ENCODE data around the gene ARMC12. TPM values are rescaled to one million over a fixed set of nuclear protein-coding genes. Genes with fewer than 3 reads are reported as not detected.

Gene ARMC12
- total RNA-seq, 4 donors from 2014 or later: 6.2 TPM; not detected in 3

- intact Hi-C loops (cut with DNase I; ENCODE audit: low total_unique reads) (no loop called here), in situ Hi-C loops (cut with MboI; ENCODE audit: low sequenced_read_pairs in 4 of 4) (no loop called here)
- Histone ChIP-seq H3K36me3 (no peaks in the 10 kb centered on the region), H3K4me3 (no peak overlapping the region), H3K27me3 (no peaks in the 10 kb centered on the region), H3K27ac (peak overlapping the region in 2 of 4 donors; percentile 100), H3K9me3 (no peaks in the 10 kb centered on the region), H3K4me1 (peaks cover 39 to 42% of the 10 kb centered on the region in 2 donors)
- ATAC-seq: no peak
- no peak for DNase-seq
- TF ChIP-seq CTCF (IDR thresholded peaks at IDR 0.05 in 4 of 5, conservative IDR thresholded peaks at IDR 0.05 in 1 of 5) (no peak), POLR2A (IDR thresholded peaks at IDR 0.05) (no peak)
Measured at GRCh38 chr6:35717449-35718374, 19.1 kb upstream of the ARMC12 start.

- ATAC-seq (no peak), DNase-seq (no peak)
- Histone ChIP-seq H3K4me3 (no peak overlapping the region), H3K27ac (peak overlapping the region in 3 of 4 donors; percentile 100), H3K9me3 (no peaks in the 10 kb centered on the region), H3K36me3 (no peaks in the 10 kb centered on the region), H3K4me1 (peaks cover 44 to 48% of the 10 kb centered on the region in 2 donors), H3K27me3 (no peaks in the 10 kb centered on the region)
- TF ChIP-seq CTCF (IDR thresholded peaks at IDR 0.05 in 4 of 5, conservative IDR thresholded peaks at IDR 0.05 in 1 of 5): no peak
- TF ChIP-seq POLR2A (IDR thresholded peaks at IDR 0.05): no peak
- intact Hi-C loops (cut with DNase I; ENCODE audit: low total_unique reads): no loop called here
- in situ Hi-C loops (cut with MboI; ENCODE audit: low sequenced_read_pairs in 4 of 4): no loop called here
Measured at GRCh38 chr6:35718375-35718736, 18.5 kb upstream of the ARMC12 start.

GRCh38 chr6:35718911-35719381, 17.9 kb upstream of the ARMC12 start:
- Histone ChIP-seq H3K36me3 (no peaks in the 10 kb centered on the region), H3K27me3 (no peaks in the 10 kb centered on the region), H3K4me3 (peak overlapping the region in 2 of 4 donors; percentile 34 to 45), H3K4me1 (peaks cover 48 to 54% of the 10 kb centered on the region in 2 donors), H3K9me3 (no peaks in the 10 kb centered on the region), H3K27ac (peak overlapping the region; percentile 99 to 100 (median 100))
- intact Hi-C loops (cut with DNase I; ENCODE audit: low total_unique reads): no loop called here
- DNase-seq: no peak
- no peak for ATAC-seq
- TF ChIP-seq CTCF (IDR thresholded peaks at IDR 0.05 in 4 of 5, conservative IDR thresholded peaks at IDR 0.05 in 1 of 5): no peak
- no peak for TF ChIP-seq POLR2A (IDR thresholded peaks at IDR 0.05)
- in situ Hi-C loops (cut with MboI; ENCODE audit: low sequenced_read_pairs in 4 of 4): no loop called here

GRCh38 chr6:35719404-35719829, 17.4 kb upstream of the ARMC12 start:
- intact Hi-C loops (cut with DNase I; ENCODE audit: low total_unique reads): no loop called here
- no peak for ATAC-seq
- in situ Hi-C loops (cut with MboI; ENCODE audit: low sequenced_read_pairs in 4 of 4): no loop called here
- Histone ChIP-seq H3K27ac (peak overlapping the region; percentile 99 to 100 (median 100)), H3K9me3 (no peaks in the 10 kb centered on the region), H3K36me3 (no peaks in the 10 kb centered on the region), H3K4me3 (peak overlapping the region; percentile 13 to 45 (median 32)), H3K27me3 (no peaks in the 10 kb centered on the region), H3K4me1 (peaks cover 53 to 59% of the 10 kb centered on the region in 2 donors)
- DNase-seq: no peak
- TF ChIP-seq CTCF (IDR thresholded peaks at IDR 0.05 in 4 of 5, conservative IDR thresholded peaks at IDR 0.05 in 1 of 5): no peak
- TF ChIP-seq POLR2A (IDR thresholded peaks at IDR 0.05): no peak

Measured in gastrocnemius medialis (tissue), 4 donors.